HepG2 (cell line): Measurements from ENCODE around the gene LRRC53. TPM values are rescaled to one million over a fixed set of nuclear protein-coding genes. Genes with fewer than 3 reads are reported as not detected.

Experiments used
- ATAC-seq: fragments of 200-7000 bp; cut with Tn5 transposase; 3 replicates; pipeline ENCODE4 v1.9.1; 2020; ENCODE audit warnings: mild to moderate bottlenecking, moderate library complexity
- BruUV-seq: library from RNA; stranded (reverse); fragments of 400-500 nt; replicated peaks from 2 replicates; lab custom pipeline; 2021; lab: Mats Ljungman, UMichigan
- CTCF ChIA-PET: fragments of 300-600 bp; formaldehyde crosslinking; extraction: SDS; loops from one replicate; lab custom pipeline; 2021; ENCODE audit warnings: low total read pairs, inconsistent platforms, low intra/inter-chr PET ratio; lab: Yijun Ruan, JAX
- POLR2A ChIA-PET: fragments of 350-600 bp; sonication (Branson Sonifier 250); formaldehyde crosslinking; loops from one replicate; lab custom pipeline; 2020; ENCODE audit warnings: antibody characterized with exemption, inconsistent platforms; lab: Yijun Ruan, JAX
- DNase-seq: peaks from one replicate; pipeline ENCODE4 v3.0.0-alpha.2; 2015; ENCODE audit warnings: low spot score
- FAIRE-seq: peaks from 3 replicates; lab custom pipeline; 2011; peaks lifted over from hg19 to GRCh38; lab: Jason Lieb, UNC
- H2AFZ ChIP-seq: one replicate; pipeline ENCODE4 v1.6.1; 2011; ENCODE audit warnings: low read length, inconsistent platforms
- H3K27ac ChIP-seq: fragments of 300-600 bp; 3 replicates; pipeline ENCODE4 v1.8.0; 2011; ENCODE audit warnings: mixed run types, mild to moderate bottlenecking, mixed read lengths, low read length, inconsistent platforms; ENCODE audit not compliant: insufficient read depth; ENCODE audit errors: extremely low read length
- H3K27me3 ChIP-seq, 2 experiments: fragments of 200-600 bp in 1 of 2; 2 replicates in 1 of 2; 3 replicates in 1 of 2; pipeline versions ENCODE4 v1.6.0 to v1.8.0; 2011; ENCODE audit warnings: low read length in 2 of 2, mild to moderate bottlenecking in 2 of 2, moderate library complexity in 2 of 2, inconsistent platforms in 1 of 2; ENCODE audit not compliant: insufficient read depth in 2 of 2, control insufficient read depth in 1 of 2
- H3K36me3 ChIP-seq, 2 experiments: fragments of 200-600 bp in 1 of 2; replicated peaks in 1 of 2; 2 replicates in 1 of 2; 3 replicates in 1 of 2; pipeline versions ENCODE4 v1.5.1 to v1.8.0; 2011; ENCODE audit warnings: low read length in 2 of 2, inconsistent platforms in 1 of 2; ENCODE audit not compliant: insufficient read depth in 2 of 2, control insufficient read depth in 1 of 2
- H3K4me1 ChIP-seq: 2 replicates; pipeline ENCODE4 v1.5.1; 2012; ENCODE audit warnings: low read length, inconsistent platforms; ENCODE audit not compliant: insufficient read depth
- H3K4me2 ChIP-seq: 2 replicates; pipeline ENCODE4 v1.6.0; 2011; ENCODE audit warnings: low read depth, low read length, inconsistent platforms
- H3K4me3 ChIP-seq, 3 experiments: fragments of 200-600 bp in 1 of 3; sonication (generic), shearing (Covaris generic) in 1 of 3; replicated peaks in 1 of 3; 2 replicates each; pipeline ENCODE4 v1.5.1; 2011 to 2016; ENCODE audit warnings: low read length in 3 of 3, inconsistent platforms in 2 of 3, low read depth in 2 of 3, mild to moderate bottlenecking in 2 of 3, control low read depth in 1 of 3, mixed read lengths in 1 of 3; ENCODE audit not compliant: insufficient read depth in 1 of 3
- H3K79me2 ChIP-seq: one replicate; pipeline ENCODE4 v1.6.1; 2011; ENCODE audit warnings: low read length, inconsistent platforms; ENCODE audit not compliant: insufficient read depth
- H3K9ac ChIP-seq: 2 replicates; pipeline ENCODE4 v1.6.0; 2011; ENCODE audit warnings: mild to moderate bottlenecking, low read depth, low read length, inconsistent platforms; ENCODE audit not compliant: insufficient read depth
- H3K9me3 ChIP-seq: 2 replicates; pipeline ENCODE4 v1.5.1; 2012; ENCODE audit warnings: mild to moderate bottlenecking, low read length
- H4K20me1 ChIP-seq: 2 replicates; pipeline ENCODE4 v1.6.0; 2011; ENCODE audit warnings: inconsistent platforms, mild to moderate bottlenecking, low read length, moderate library complexity; ENCODE audit not compliant: insufficient read depth
- ARNT ChIP-seq: fragments of 450-650 bp; IDR thresholded peaks from 2 replicates; pipeline ENCODE4 v1.6.1; 2017
- BRCA1 ChIP-seq: sonication (generic); formaldehyde crosslinking; IDR thresholded peaks from 2 replicates; pipeline ENCODE4 v1.4.0; 2020; ENCODE audit warnings: missing genetic modification reagents
- GLI4 ChIP-seq: sonication (generic); formaldehyde crosslinking; IDR thresholded peaks from 2 replicates; pipeline ENCODE4 v1.5.1; 2020; ENCODE audit warnings: missing genetic modification reagents, mild to moderate bottlenecking, moderate library complexity, borderline replicate concordance
- GMEB2 ChIP-seq: IDR thresholded peaks from 2 replicates; pipeline ENCODE4 v1.6.1; 2016; ENCODE audit warnings: missing biosample characterization, missing genetic modification reagents, low read depth
- IRF9 ChIP-seq: sonication (generic); formaldehyde crosslinking; IDR thresholded peaks from 2 replicates; pipeline ENCODE4 v1.8.0; 2022; ENCODE audit warnings: missing genetic modification reagents, mild to moderate bottlenecking, borderline replicate concordance
- PHF20 ChIP-seq: sonication (generic); formaldehyde crosslinking; IDR thresholded peaks from 2 replicates; pipeline ENCODE4 v1.5.0; 2020; ENCODE audit warnings: mild to moderate bottlenecking, missing genetic modification reagents
- RCOR2 ChIP-seq: IDR thresholded peaks from 2 replicates; pipeline ENCODE4 v1.6.1; 2016; ENCODE audit warnings: missing biosample characterization, missing genetic modification reagents
- SIX1 ChIP-seq: sonication (generic); formaldehyde crosslinking; IDR thresholded peaks from 2 replicates; pipeline ENCODE4 v1.4.0; 2020; ENCODE audit warnings: missing genetic modification reagents, borderline replicate concordance
- TGIF2 ChIP-seq: IDR thresholded peaks from 2 replicates; pipeline ENCODE4 v1.6.1; 2016; ENCODE audit warnings: control low read depth, missing compliant biosample characterization
- ZNF124 ChIP-seq: sonication (generic); formaldehyde crosslinking; IDR thresholded peaks from 2 replicates; pipeline ENCODE4 v1.4.0; 2020; ENCODE audit warnings: missing genetic modification reagents
- ZNF263 ChIP-seq: sonication (generic); formaldehyde crosslinking; IDR thresholded peaks from 2 replicates; pipeline ENCODE4 v1.4.0; 2020; ENCODE audit warnings: missing genetic modification reagents
- ZNF354B ChIP-seq: sonication (generic); formaldehyde crosslinking; IDR thresholded peaks from 2 replicates; pipeline ENCODE4 v1.8.0; 2022; ENCODE audit warnings: mild to moderate bottlenecking, missing genetic modification reagents
- ZNF562 ChIP-seq: sonication (generic); formaldehyde crosslinking; IDR thresholded peaks from 2 replicates; pipeline ENCODE4 v1.8.0; 2022; ENCODE audit warnings: missing genetic modification reagents, borderline replicate concordance
- ZNF597 ChIP-seq: sonication (generic); formaldehyde crosslinking; IDR thresholded peaks from 2 replicates; pipeline ENCODE4 v1.5.0; 2020; ENCODE audit warnings: missing genetic modification reagents
- ZNF75D ChIP-seq: sonication (generic); formaldehyde crosslinking; IDR thresholded peaks from 2 replicates; pipeline ENCODE4 v1.8.1; 2023; ENCODE audit warnings: missing genetic modification reagents, mild to moderate bottlenecking, borderline replicate concordance
- ZNF775 ChIP-seq: sonication (generic); formaldehyde crosslinking; IDR thresholded peaks from 2 replicates; pipeline ENCODE4 v1.4.0; 2020; ENCODE audit warnings: missing genetic modification reagents, mild to moderate bottlenecking, moderate library complexity, borderline replicate concordance
- WGBS: methylation state at CpG from one replicate; pipeline ENCODE4 v1.1.6; 2017; ENCODE audit warnings: low lambda C conversion rate; 5-methylcytosine and 5-hydroxymethylcytosine counted together
- in situ Hi-C: cut with HindIII; loops from 2 replicates; pipeline ENCODE4 v1.10.0; 2017; ENCODE audit warnings: low pct_unique_long_range_greater_than_20kb; ENCODE audit not compliant: extremely low pct_ligation_motif_present
- intact Hi-C: fragments of 100-400 bp; cut with micrococcal nuclease; formaldehyde crosslinking; loops from one replicate; pipeline ENCODE4 v1.10.0; 2022; ENCODE audit not compliant: unreplicated experiment
- polyA plus RNA-seq, 8 experiments: library from polyadenylated mRNA; depleted of rRNA in 3 of 8; stranded (reverse) in 7 of 8; unstranded in 1 of 8; fragments of >200 nt; fragmentation: Illumina TruSeq in 4 of 8; extraction: Trizol in 4 of 8; gene quantifications; 2 replicates each; pipeline versions ENCODE4 v1.2.1 to v1.2.3, GENCODE V29; 2011 to 2016; ENCODE audit warnings: low read depth in 4 of 8, missing spikeins in 1 of 8, mixed read lengths in 1 of 8; ENCODE audit not compliant: insufficient read depth in 1 of 8
- total RNA-seq, 5 experiments: library from RNA; depleted of rRNA; stranded (reverse); fragments of >200 nt; fragmentation: Illumina TruSeq; extraction: Trizol; gene quantifications; 2 replicates each; pipeline ENCODE4 v1.2.3, GENCODE V29; 2016; ENCODE audit warnings: low read depth in 1 of 5
- TF ChIP-seq, protein P1 (sequence below): sonication (generic); formaldehyde crosslinking; IDR thresholded peaks from 2 replicates; pipeline ENCODE4 v1.9.0; 2021; ENCODE audit warnings: missing genetic modification reagents, mild to moderate bottlenecking, borderline replicate concordance
- TF ChIP-seq, protein P2 (sequence below): sonication (generic); formaldehyde crosslinking; IDR thresholded peaks from 2 replicates; pipeline ENCODE4 v1.8.1; 2023; ENCODE audit warnings: mild to moderate bottlenecking, moderate library complexity, missing genetic modification reagents
- TF ChIP-seq, protein P3 (sequence below): sonication (generic); formaldehyde crosslinking; IDR thresholded peaks from 2 replicates; pipeline ENCODE4 v1.5.0; 2020; ENCODE audit warnings: missing genetic modification reagents

Gene LRRC53
- total and polyA plus RNA-seq, 2 of the 13 experiments (the other 11 are each of a cell fraction or from before 2014, with no cell fraction given), result not detected

- H4K20me1 ChIP-seq, result no peaks in the 10 kb centered on the region
- H3K4me2 ChIP-seq, result no peak overlapping the region
- FAIRE-seq, result no peak
- DNase-seq, result no peak
- no peaks in the 10 kb centered on the region for H3K9me3 ChIP-seq
- intact Hi-C loops, result no loop called here
- ATAC-seq, result no peak
- ChIA-PET POLR2A (no interaction called here), CTCF (no interaction called here)
- no peaks in the 10 kb centered on the region for H3K36me3 ChIP-seq
- H3K4me3 ChIP-seq, result no peak overlapping the region
- in situ Hi-C loops, result no loop called here
- H2AFZ ChIP-seq, result no peak overlapping the region
- H3K27ac ChIP-seq, result no peak overlapping the region
- WGBS, result 0% methylated on average over 2 of the region's 2 CpGs
- H3K27me3 ChIP-seq, result no peaks in the 10 kb centered on the region
- H3K9ac ChIP-seq, result no peak overlapping the region
- no peaks in the 10 kb centered on the region for H3K79me2 ChIP-seq
- H3K4me1 ChIP-seq, result no peaks in the 10 kb centered on the region
- BruUV-seq, result no TSS peak
- TF ChIP-seq ZNF124 (no peak), ZNF562 (CRISPR knock-in tag) (no peak), RCOR2 (CRISPR knock-in tag) (no peak), IRF9 (no peak), PHF20 (CRISPR knock-in tag) (no peak), ZNF75D (CRISPR knock-in tag) (no peak), ZNF263 (CRISPR knock-in tag) (no peak), SIX1 (CRISPR knock-in tag) (no peak), ZNF597 (CRISPR knock-in tag) (no peak), ZNF354B (CRISPR knock-in tag) (no peak), GLI4 (CRISPR knock-in tag) (no peak), BRCA1 (CRISPR knock-in tag) (no peak), ZNF775 (no peak), TGIF2 (no peak), ARNT (no peak), GMEB2 (CRISPR knock-in tag) (no peak)
- TF ChIP-seq, protein P1, sequence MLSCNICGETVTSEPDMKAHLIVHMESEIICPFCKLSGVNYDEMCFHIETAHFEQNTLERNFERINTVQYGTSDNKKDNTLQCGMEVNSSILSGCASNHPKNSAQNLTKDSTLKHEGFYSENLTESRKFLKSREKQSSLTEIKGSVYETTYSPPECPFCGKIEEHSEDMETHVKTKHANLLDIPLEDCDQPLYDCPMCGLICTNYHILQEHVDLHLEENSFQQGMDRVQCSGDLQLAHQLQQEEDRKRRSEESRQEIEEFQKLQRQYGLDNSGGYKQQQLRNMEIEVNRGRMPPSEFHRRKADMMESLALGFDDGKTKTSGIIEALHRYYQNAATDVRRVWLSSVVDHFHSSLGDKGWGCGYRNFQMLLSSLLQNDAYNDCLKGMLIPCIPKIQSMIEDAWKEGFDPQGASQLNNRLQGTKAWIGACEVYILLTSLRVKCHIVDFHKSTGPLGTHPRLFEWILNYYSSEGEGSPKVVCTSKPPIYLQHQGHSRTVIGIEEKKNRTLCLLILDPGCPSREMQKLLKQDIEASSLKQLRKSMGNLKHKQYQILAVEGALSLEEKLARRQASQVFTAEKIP (CRISPR knock-in tag), result no peak
- TF ChIP-seq, protein P2, sequence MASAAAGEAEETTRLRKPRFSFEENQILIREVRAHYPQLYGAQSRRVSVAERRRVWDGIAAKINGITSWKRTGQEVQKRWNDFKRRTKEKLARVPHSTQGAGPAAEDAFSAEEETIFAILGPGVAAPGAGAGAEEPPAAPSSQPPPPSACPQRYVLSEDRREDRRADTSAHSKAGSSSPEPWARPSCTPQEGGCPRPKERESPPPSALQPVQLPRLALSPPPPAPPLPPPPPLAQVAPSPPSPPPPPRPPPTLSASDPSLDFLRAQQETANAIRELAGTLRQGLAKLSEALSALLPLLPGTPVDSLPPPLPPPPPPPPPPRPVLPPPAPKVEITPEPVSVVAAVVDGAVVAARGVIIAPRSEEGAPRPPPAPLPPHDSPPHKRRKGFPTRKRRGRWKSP (CRISPR knock-in tag), result no peak
- TF ChIP-seq, protein P3, sequence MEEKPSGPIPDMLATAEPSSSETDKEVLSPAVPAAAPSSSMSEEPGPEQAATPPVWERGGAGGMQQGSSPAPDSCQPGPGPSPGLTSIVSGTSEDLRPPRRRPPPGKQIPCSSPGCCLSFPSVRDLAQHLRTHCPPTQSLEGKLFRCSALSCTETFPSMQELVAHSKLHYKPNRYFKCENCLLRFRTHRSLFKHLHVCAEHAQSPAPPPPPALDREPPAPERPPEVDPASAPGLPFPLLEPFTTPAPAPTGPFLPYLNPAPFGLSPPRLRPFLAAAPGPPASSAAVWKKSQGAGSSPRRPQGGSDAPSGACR (CRISPR knock-in tag), result no peak
These were observed 11.6 kb upstream of the LRRC53 start for GRCh38 chr1:74523873-74524480.
